Left renal cortex interstitium (tissue), 4 donors: ENCODE results near the gene IRAK4. TPM values are rescaled to one million over a fixed set of nuclear protein-coding genes. Genes with fewer than 3 reads are reported as not detected.

Experiments
- DNase-seq, 4 donors: peaks; one replicate each; pipeline ENCODE4 v3.0.0-alpha.2; 2013; ENCODE audit warnings: low read depth in 4 of 4, low spot score in 2 of 4, missing footprints in 1 of 4
- polyA plus RNA-seq, 4 donors: library from polyadenylated mRNA; unstranded; fragments of 120-200 nt; gene quantifications; one replicate each; pipeline ENCODE4 v1.2.1, GENCODE V29; 2013; ENCODE audit not compliant: insufficient read length in 4 of 4

Gene IRAK4
- polyA plus RNA-seq, 4 donors, result 13.2 to 20.5 (median 14.3) TPM

- DNase-seq, result no peak
Observed at GRCh38 chr12:43764528-43764927, 5.8 kb downstream of the IRAK4 start.

GRCh38 chr12:43766291-43766690, 7.5 kb downstream of the IRAK4 start:
- DNase-seq, result no peak

DNA sequence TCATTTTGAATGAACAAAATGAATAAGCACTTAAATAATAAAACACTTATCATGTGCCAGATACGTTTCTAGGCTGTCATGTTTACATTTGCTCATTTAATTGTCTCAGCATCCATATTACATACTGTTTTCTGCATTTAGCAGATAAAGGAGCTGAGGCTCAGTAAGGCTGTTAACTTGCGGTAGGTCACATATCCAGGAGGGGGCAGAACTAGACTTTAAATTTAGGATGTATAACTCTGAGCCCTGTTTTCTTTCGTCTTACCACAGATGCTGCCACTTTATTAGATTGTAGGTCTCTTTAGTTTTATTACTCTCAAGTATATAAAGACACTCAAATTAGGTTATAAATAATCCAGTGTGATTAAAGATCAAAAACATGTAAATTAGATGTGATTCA, 17.7 kb downstream of the IRAK4 start:
- no peak for DNase-seq

DNA sequence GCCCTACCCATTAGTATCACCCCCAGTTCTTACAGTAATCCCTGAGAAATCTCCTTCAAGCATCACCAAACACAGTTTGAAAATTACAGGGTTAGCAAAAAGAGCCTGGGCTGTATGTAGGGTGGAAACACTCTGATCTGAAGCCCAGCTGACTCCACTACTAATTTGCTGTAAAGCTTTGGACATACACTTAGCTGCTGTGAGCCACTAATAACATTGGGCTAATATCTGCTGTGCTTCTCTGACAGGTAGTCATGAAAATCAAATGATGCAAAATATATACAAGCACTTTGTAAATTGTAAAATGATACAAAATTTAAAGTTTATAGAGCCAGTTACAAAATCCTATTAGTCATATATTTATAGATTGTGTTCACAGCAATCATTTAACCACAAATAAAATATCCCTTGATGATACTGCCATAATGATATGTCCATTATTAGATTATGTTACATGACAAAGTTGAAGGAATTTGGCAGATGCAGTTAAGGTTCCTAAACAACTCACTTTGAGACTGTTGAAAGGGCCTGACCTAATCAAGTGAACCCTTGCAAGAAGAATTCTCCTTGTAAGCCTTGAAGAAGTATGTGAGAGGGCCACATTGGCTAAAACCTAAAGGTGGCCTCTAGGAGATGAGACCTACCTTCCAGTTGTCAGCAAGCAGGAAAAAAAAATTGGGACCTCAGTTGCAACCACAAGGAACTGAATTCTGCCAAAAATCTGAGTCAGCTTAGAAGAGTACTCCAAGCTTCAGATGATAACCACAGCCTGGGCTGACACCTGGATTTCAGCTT, 28.3 kb downstream of the IRAK4 start:
- DNase-seq, result no peak

GRCh38 chr12:43789941-43790340, 31.2 kb downstream of the IRAK4 start:
- no peak for DNase-seq

GRCh38 chr12:43795716-43796280, 37.0 kb downstream of the IRAK4 start:
- no peak for DNase-seq

GRCh38 chr12:43797561-43798217, 38.9 kb downstream of the IRAK4 start:
- DNase-seq, result no peak

DNA sequence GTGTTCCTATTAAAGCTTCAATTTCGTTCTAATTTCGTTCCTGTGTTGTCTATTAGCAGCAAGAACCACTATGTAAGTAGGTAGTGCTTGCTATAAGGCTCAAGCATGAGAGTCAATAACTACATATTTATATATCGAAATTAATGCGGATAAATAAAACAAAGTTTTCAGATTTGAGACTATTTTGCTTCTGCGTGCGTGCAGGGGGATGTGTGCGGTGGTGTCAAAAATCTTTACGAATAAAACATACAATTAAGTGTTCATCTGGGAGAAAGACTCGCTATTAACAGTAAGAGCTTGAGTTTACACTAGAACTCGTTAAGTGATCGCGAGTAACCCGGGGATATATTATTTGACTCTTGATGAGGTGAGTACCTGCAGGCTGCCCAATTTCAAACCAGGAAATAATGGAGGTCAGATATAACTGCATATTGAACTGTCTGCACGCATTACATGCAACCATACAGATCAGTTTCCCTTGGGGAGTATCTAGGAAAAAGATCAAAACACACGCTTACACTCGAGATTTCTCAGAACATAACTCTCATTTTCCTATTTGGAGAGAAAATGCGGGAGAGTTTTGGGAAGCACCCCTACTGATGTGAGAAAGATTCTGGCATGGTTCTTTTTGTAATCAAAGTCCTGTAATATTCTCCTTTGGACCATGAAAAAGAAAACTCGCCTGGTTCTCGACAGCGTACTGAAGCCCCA, 46.6 kb downstream of the IRAK4 start:
- peak in 3 of 4 donors; percentile 11 to 43 (median 34) for DNase-seq

DNA sequence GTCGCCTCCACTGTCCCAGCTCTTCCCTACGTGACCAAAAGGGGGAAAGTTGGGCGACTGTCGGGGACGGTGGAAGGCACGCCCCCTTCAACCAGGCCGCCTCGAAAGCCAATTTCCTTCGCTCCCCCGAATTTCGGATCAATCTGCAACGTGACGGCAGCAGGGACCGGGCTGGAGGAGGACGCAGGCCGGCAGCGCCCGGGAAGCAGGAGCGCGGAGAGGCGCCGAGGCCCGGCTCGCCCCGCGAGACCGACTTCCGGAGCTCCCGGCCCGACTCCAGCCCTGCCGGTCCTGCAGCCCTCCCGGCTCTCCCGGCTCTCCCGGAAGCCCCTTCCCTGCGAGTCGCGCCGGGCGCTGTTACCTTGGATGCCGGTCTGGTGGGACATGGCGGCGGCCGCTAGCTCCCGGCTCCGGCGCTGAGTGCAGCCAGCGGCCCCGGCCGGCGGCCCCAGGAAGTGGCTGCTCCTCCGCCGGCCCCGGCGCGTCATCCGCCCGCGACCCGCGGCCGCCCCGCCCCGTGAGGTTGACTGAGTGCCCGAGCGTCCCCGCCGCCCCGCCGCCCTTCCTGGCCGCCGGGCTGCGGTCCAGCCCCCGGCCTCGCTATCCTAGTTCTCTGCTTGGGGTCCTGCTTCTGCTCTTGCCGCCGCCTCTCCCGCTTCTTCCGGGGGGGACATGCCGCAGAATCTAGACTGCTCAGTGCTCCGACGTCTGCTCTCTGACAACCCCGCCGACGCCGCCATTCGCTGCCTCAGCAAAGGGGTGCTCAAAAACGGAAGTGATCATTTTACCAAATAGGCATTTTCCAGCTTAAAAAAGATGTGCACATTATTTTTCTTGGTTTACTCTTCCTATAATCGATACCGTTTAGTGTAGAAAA, 47.3 kb downstream of the IRAK4 start, which contains the start of gene TWF1:
TWF1 (minus strand) TSS at position 458 of the 877 bp plus-strand sequence; CDS start at position 386, 72 bp downstream.
- DNase-seq, result peak; percentile 60 to 78 (median 73)

DNA sequence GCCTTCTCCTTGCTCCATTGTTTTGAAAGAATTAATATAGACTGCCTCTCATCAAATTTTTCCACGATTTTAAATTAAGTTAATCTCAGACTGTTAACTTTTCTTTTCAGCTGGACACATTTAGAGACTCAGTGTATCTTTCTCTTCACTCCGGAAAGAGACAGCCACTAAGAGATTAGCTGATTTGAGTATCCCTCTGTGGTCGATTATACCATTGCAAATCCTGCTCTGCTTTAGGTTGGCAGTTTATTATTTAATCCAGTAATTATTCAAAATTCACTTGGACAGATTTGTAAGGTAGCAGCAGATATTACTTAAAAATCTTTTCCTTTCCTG, 48.0 kb downstream of the IRAK4 start:
- peak in 1 of 4 donors; percentile 2 for DNase-seq

DNA sequence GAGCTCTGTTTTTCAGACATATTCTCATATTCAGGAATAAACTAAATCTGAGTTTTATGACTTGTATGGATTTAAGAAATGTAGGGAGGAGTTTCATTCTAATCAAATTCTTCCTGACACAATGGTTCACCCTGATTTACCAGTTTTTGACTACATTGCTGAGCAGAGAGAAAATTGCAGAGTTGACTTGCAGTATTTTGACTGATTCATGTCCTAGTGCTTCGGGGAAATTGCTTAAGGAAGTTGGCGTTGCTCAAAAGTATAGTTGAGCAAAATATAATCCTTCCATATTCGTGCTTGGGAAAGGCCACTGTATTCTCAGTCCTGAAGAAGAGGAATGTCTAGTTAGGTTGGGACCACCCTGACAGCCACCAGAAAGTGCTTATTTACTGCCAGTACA, 48.6 kb downstream of the IRAK4 start:
- no peak for DNase-seq

DNA sequence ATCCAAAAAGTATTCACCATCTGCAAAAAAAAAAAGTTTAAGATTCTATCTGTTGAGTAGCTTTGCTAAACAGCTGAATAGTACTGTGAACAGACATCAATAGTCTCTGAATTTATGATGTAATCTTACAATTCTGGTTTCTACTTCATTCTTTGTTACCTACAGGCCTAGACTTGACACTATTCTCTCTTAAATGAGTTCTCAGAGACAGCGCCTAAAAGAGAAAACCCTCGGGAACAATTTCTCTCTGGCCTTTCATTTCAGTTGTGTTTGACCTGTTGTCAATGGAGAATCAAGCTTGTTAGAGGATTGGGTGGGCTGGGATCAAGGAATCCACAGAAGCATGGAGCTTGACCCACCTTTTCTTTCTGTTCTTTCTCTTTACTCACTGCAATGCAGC, 53.3 kb downstream of the IRAK4 start:
- DNase-seq, result no peak

- no peak for DNase-seq
Observed at GRCh38 chr12:43812926-43813325, 54.2 kb downstream of the IRAK4 start.

GRCh38 chr12:43815416-43815815, 56.7 kb downstream of the IRAK4 start:
- no peak for DNase-seq

DNA sequence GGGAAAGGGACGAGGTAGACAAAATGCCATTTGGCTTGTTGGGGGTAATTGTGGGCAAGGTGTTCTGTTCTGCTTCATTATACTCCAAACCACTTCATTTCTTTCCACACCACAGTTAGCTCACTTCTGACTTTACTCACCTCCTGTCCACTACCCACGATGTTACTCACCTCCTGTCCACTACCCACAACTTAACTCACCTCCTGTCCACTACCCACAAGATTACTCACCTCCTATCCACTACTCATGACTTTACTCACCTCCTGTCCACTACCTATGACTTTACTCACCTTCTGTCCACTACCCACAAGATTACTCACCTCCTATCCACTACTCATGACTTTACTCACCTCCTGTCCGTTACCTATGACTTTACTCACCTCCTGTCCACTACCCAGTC, 57.4 kb downstream of the IRAK4 start:
- no peak for DNase-seq

DNA sequence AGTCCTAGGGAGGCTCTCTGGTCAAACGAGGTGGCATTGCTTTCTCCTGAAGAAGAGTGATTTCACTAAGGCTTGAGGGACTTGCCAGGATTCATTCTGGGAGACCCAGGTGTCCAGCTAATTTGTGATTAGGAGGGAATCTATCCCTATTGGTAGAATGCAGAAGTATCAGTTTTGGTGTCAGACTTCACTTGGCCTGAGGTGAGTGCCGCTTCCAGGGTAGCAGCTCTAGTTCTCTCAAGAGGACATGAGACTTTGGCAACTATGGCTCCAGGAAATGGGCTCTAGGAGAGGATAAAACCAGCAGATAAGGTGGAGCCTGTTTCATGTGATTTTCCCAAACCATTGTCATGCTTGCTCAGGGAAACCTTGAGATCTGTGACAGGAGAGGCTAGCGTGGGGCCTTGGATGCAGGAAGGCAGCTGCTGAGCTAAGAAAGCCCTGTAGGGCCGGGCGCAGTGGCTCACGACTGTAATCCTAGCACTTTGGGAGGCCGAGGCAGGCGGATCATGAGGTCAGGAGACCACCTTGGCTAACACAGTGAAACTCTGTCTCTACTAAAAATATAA, 65.5 kb downstream of the IRAK4 start:
- no peak for DNase-seq

GRCh38 chr12:43826681-43827080, 67.9 kb downstream of the IRAK4 start:
- DNase-seq, result no peak

GRCh38 chr12:43827093-43827492, 68.3 kb downstream of the IRAK4 start:
- no peak for DNase-seq

GRCh38 chr12:43832463-43833168, 73.9 kb downstream of the IRAK4 start:
- no peak for DNase-seq
